Activated T-helper 1 cell treated with Interleukin-2 at 50 U/mL for 16 hours (primary cell): ENCODE measurements around the gene DNASE1L1.

Experiments
- DNase-seq: peaks from one replicate; pipeline ENCODE4 v3.0.0-alpha.2; 2020; ENCODE audit warnings: low read depth

Gene DNASE1L1

GRCh38 chrX:154409222-154409871 lies at the start of gene DNASE1L1:
DNASE1L1 (minus strand) TSS chrX:154409254; CDS start chrX:154405568, 3,686 bp downstream.
- DNase-seq: no peak

GRCh38 chrX:154458116-154458953 lies 49.3 kb upstream of the DNASE1L1 start, which contains the start of gene PLXNA3:
PLXNA3 (plus strand) TSS chrX:154458281; CDS start chrX:154460184, 1,903 bp downstream.
- peak; percentile 50 for DNase-seq

GRCh38 chrX:154457491-154458115 lies 48.5 kb upstream of the DNASE1L1 start:
- DNase-seq: peak; percentile 51

GRCh38 chrX:154452823-154453222 lies 43.8 kb upstream of the DNASE1L1 start:
- no peak for DNase-seq

- DNase-seq: no peak
Observed at GRCh38 chrX:154450312-154450711, 41.3 kb upstream of the DNASE1L1 start.

- no peak for DNase-seq
Observed at GRCh38 chrX:154449618-154450017, 40.6 kb upstream of the DNASE1L1 start.

- DNase-seq: no peak
Observed at GRCh38 chrX:154448484-154448883, 39.4 kb upstream of the DNASE1L1 start.

GRCh38 chrX:154446430-154446829 lies 37.4 kb upstream of the DNASE1L1 start:
- DNase-seq: no peak

- no peak for DNase-seq
Observed at GRCh38 chrX:154445776-154446175, 36.7 kb upstream of the DNASE1L1 start.

- no peak for DNase-seq
Observed at GRCh38 chrX:154444755-154445246, 35.7 kb upstream of the DNASE1L1 start.

- peak; percentile 56 for DNase-seq
Observed at GRCh38 chrX:154443992-154444754, 35.1 kb upstream of the DNASE1L1 start, which contains the start of gene FAM50A. FAM50A (plus strand) TSS chrX:154444141; CDS start chrX:154444236, 95 bp downstream.

GRCh38 chrX:154443479-154443910 lies 34.4 kb upstream of the DNASE1L1 start:
- no peak for DNase-seq

GRCh38 chrX:154441984-154442707 lies 33.1 kb upstream of the DNASE1L1 start:
- no peak for DNase-seq

GRCh38 chrX:154441564-154441963 lies 32.5 kb upstream of the DNASE1L1 start:
- no peak for DNase-seq

GRCh38 chrX:154440623-154441357 lies 31.7 kb upstream of the DNASE1L1 start:
- no peak for DNase-seq

GRCh38 chrX:154439841-154440240 lies 30.8 kb upstream of the DNASE1L1 start:
- no peak for DNase-seq

- DNase-seq: no peak
Observed at GRCh38 chrX:154437971-154438893, 29.2 kb upstream of the DNASE1L1 start.

GRCh38 chrX:154436983-154437752 lies 28.1 kb upstream of the DNASE1L1 start, which contains the start of gene GDI1:
GDI1 (plus strand) TSS chrX:154437154; CDS start chrX:154437255, 101 bp downstream.
- DNase-seq: peak; percentile 33
